HUDEP-2 (cell line): ENCODE data around the gene IKZF2.

Experiments
- DNase-seq, 76 experiments: peaks; one replicate each; lab custom pipeline; 2025; ENCODE audit not compliant: unreplicated experiment in 76 of 76; lab: John Stamatoyannopoulos, UW

The IKZF2 gene

DNA sequence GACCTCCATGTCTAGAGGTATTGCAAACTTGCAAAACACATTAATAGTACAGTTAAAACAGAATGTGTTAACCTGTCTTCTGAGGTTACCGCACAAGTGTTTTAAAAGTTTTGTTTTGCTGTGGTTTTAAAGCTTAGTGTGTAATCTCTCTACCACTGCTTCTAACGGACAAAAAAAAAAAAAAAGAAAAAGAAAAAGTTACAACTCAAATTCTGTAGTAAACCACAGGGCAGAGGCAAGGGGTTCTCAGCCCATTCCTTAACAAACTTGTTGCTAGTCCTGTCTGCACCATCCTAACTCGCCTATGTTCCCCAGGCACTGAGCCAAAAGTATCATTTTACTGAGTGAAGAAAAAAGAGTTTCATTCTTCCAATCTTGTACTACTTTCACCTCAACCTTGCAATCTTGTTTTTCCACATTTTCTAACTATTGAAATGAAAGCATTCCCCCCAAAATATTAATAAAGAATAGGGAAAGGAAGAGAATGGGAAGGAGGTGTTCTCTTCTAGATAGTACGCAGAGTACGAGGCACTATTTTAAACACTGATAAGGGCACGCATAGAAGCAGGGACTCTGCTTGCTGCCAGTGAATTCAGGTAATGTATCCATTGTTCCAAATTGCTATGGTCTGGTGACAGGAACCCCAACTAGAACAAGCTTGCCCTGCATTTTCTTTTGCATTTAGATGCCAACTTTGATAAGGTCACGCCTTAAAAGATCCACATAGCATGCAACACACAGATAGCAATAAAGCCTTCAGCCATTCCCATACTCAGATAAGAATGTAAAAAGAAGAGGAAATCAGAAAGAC is 47.1 kb downstream of the IKZF2 start:
- peak in 4 of 76 experiments; percentile 5 to 36 (median 19) for DNase-seq

DNA sequence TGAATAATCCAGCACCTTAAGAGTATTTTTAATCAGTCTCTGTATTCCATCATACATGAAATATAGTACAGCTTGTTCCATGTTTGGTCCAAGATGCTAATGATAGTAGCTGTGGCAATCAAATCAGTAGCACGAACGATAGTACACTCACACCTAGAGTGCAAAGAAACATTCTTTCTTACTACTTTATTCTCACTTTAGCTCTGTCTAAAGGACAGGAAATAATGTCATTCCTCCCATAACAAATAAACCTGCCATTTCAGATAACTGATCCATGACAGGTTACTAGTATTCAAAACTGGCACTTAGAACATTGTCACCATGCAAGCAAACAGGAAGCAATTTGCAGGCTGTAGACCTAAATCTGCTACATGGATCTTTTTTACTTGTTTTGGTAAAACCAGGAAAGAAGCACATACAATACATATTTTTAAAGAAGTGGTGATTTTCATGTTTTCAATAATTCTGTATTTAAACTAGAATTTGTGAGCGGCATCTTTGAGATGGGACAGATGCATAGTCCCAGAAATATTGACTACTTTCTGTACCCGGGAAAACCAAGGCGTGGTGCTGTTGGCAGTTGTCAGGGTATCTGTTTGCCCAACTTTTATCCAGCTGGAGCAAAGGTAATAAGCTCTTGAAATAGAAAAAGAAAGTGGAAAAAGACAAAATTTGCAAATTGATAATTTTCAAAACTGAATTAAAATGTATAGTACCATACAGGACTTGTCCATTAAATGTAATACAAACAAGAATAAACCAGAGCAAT is 49.5 kb downstream of the IKZF2 start:
- DNase-seq = no peak

DNA sequence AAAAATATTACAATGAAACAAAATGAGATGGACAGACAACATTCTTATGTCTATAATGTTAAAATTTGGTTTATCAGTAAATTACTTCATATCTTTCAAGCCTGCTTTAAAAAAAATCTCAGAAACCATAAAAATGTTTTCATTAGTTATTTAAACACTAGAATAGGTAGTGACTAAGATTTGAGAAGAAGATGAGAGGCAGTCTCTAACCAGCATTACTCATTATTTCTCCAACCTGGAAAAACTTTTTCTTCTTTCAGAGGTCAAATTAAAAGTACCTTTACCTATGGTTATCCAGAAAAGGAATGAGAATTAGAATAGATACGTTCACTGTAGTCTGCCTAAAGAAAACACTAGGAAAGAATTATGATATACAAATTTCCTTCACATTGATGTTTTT is 50.3 kb downstream of the IKZF2 start:
- no peak for DNase-seq

GRCh38 chr2:213098612-213099011 is 52.8 kb downstream of the IKZF2 start:
- no peak for DNase-seq

DNA sequence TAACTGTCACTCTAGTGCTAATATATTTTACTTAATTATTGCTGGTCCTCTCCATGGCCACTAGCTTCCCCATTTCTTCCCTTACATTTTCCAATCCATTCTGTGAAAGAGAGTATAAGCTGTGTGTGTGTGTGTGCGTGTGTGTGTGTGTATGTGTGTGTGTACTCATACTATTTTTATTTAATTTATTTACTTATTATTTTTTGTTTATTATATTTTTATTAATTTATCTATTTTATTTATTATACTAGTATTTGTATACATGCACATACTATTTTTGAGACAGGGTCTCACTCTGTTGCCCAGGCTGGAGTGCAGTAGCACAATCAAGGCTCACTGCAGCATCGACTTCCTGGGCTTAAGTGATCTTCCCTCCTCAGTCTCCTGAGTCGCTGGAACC is 59.6 kb downstream of the IKZF2 start:
- no peak for DNase-seq

- no peak for DNase-seq
Observed at GRCh38 chr2:213090772-213091171, 60.6 kb downstream of the IKZF2 start.

DNA sequence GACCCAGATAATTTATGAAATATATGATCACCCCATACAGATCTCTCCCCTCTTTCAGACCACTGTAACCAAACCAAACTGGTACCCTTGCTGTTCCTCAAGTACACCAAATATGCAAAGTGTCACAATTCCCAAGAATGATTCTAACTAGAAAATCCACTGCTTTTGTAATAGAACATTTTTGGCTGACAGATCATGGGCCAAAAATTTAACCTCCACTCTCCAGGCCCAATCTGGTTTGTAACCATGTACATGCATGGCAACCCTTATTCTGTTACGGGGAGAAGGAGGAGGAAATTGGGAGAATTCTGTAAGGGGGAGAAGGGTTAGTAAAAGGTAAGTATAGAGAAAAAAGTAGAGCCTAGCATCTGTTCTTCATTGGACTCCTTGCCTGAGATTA is 62.0 kb downstream of the IKZF2 start:
- no peak for DNase-seq

DNA sequence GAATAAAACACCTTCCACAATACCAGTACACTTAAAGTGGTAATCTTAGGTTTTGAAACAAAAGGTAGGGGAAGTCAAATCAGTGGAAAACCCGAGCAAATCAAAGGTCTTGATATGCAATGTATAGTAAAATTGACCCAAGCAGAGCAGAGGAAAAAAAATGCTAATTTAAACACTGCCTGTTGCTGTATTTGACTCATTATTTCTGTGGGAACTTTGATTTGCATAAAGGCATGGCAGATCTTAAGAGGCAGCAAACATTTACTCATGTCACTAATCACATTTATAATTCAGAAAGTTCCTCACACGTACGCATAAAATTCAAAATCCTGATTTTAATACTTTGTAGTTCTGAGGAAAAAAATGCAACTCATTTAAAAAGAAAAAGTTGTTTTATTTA is 64.4 kb downstream of the IKZF2 start:
- no peak for DNase-seq

DNA sequence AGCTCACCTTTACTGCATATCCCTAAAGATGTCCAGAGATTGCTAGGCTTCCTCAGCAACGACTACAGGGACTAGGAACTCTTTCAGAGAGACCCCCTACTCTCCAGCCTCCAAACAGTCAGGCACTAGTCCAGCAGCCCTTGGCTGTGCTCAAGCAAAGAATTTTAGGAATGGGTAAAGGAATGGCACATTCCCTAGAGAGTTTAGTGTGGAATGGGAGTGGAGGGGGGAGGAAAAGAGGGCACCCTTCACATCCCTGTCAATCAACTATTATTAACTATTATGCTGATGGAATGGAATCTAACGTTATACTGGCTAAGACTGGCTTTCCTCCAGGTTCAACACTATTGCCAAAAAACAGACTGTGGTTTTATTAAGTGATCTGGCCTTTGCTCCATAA is 64.8 kb downstream of the IKZF2 start:
- DNase-seq = no peak

DNA sequence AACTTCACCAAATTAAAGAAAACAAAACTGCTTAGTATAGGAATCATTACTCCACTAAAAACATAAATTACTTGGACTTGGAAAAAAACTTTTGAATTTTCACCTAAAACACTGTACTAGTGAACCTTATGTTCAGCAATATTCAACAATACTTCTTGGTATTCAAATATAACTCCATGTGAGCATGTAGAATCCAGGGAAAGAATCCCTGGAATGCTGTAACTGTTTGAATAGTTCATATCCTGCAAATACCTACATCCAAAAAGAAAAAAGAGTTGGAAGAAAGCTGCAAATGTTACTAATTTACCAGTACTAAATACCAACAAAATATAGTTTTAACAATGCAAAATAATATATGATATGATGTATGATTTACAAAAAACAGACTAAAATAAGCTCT is 65.4 kb downstream of the IKZF2 start:
- no peak for DNase-seq

DNA sequence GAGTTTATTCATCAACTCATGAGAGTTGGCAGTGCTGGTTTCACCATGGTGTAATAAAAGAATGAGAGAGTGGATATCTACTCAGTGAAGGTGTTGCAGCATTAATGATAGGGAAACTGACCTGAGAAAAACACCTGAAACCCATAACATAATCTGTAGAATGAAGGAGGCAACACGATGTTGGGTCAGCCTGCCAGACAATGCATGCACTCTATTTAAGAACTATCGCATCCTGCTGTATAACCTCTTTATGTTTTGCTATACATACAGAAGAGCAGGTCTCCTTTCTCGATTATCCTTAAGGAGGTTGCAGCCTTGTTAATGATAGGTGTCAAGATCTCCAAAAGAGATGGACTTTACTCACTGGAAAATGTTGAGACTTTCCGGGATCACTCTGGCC is 65.9 kb downstream of the IKZF2 start:
- DNase-seq = no peak

GRCh38 chr2:213084261-213084660 is 67.2 kb downstream of the IKZF2 start:
- DNase-seq = no peak

DNA sequence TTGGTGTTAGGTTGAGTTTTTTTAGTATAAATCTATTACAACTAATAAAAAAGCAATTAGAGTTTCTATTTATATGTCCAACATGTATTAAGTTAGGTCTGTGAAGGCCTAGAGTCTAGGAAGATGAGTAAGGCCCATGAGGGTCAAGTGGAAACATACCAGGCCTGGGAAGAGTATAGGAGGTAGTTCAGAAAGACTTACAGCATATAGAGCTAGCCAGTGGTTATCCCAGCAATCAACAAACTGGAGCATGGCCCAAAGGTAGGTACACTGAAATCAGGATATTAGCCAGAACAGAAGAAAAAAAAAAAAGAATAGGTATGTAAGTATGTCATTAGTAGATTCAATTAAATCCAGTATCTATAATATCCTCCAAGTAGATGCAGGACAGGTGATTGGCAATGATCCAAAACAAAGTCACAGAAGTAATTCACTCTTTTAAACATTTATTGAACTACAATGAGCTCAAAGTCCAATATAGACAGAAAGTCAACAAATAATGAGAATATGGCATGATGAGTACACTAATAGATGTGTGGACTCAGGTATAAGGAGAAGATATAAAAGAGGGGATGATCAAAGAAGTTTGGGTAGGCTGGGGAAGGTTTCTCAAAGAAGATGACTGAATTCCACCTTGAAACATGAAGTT is 70.3 kb downstream of the IKZF2 start:
- DNase-seq = no peak

DNA sequence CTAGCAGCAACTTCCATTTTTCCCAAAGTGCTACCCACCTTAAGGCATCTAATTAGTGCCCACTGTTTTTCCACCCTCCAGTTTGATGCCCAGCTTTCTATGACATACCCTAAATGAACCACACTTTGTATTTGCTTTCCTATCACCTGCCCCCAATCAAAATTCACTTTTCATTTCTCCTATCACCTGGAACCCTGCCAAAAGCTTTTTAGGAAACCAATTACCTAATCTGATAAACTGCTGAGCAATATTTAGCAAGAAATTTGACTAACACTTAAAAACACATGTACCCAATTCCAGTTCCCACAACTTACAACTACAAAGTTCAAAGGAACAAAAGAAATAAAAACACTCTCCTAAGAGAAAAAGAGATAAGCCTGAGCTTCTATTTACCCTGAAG is 71.7 kb downstream of the IKZF2 start:
- no peak for DNase-seq

GRCh38 chr2:213078686-213079085 is 72.7 kb downstream of the IKZF2 start:
- no peak for DNase-seq

DNA sequence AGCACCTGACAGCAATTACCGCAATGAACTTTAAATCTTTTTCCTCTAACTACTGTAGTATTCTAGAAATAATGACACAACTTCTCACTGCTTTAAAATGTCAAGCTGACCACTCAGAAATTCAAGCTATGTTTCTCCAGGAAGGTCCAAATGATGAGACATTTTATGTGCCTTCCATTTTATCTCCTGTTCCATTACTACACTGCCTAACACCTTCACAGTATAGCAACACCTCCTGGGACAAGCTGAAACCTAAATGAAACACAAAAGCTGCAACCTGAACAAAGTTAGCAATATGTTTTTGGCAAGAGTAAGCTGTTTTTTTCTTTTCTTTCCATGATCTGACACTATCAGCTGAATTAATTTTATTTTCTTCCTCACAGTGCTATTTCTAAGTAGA is 81.9 kb downstream of the IKZF2 start:
- DNase-seq = no peak

DNA sequence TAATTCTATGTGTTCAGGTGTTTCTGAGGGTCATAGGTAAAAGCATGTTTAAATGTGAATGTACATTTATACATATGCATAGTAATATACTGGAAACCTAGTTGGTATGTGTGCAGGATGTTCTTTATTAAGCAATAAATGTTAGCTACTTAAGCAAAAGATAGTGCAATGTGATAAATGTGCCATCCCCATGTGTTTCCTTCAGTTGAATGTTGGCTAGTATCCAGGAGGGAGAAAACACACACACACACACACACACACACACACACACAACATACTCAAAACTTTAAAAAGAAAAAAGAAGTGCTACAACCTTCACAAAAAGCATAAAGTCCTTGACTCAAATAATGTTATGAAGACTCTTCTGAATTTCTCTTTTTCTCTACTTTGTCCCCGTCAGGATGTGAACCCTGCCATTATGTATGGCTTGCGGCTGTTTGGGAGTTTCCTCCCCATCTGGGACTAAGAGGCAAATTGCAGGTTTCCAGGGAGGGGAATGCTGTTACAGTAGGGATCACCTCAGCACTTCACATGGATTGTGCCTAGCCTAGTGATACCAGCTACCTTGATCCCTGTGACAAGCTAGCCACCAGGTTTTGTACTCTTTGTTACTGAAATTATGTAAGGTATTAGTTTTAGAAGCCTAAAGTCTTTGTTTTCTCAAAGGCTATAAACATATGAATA is 82.6 kb downstream of the IKZF2 start:
- DNase-seq = no peak

DNA sequence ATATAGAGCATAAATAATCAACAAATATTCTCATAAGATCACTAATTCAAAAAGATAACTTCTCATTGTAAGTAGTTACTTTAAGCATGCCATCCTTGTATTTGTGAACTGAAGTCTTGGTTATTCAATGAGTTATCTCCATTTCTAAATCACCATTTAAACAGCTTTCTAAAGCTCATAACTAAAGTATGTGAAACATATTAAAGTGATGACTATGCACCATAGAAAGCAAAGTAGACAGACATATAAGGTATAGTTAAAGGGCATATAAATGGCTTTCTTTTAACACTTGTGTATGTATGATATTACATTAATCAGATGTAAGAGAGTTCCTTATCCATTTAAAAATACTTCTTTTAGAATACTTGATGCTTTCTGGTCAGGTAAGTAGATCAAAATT is 83.5 kb downstream of the IKZF2 start:
- no peak for DNase-seq

DNA sequence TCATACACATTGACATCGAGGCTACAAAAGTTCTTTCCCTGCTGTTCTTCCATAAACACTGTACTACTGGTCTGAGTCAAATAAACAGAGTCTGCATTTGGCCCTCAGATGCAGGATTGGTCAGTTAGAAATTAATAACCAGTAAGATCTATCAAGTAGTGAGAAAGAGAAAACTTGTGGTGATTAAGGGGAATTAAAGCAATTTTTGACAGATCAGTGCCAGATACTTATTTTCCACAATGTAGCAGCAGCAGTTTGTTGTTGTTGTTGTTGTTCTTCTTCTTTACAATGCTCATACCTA is 85.0 kb downstream of the IKZF2 start:
- DNase-seq = no peak

DNA sequence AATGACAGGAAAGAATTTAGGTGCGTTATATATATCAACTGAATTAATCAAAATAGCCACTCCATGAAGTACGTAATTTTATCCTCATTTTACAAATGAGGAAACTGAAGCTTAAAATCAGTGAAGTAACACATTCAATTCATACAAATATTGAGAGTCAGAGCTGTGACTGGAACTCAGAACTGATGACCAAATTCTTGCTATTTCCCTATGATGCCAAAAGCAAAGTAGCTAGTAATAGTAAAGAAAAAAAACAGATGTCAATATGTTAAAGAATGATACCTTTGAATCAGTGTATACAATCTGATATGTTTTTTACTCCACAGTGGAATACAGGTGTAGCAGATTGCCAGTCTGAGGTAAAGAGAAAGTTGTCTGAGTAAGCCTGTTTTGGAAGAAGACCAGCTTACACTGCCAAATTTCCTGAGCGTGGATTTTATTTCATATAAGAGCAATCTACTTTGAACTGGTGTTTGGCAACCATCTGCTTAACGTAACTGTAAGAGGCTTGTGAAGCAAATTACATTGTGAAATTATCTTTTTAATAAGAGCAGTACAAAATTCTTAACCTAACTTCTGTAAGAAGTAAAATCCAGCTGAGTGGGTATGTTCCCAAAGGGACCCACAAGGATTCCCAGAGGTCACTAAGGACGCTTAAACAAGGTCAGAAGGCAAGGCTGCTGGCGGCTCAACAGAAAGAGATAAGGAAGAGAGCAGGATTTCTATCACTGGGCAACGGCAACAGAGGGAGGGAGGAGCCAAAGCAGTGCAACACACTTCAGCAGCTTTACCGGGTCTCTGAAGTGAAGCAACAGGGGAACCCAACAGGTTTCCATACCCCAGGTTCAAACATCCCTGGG is 85.6 kb downstream of the IKZF2 start:
- DNase-seq = peak in 16 of 76 experiments; percentile 1 to 59 (median 15)
